Muscle of leg (tissue), 11 donors: ENCODE data around the gene PEX11A. TPM values are rescaled to one million over a fixed set of nuclear protein-coding genes. Genes with fewer than 3 reads are reported as not detected.

Experiments used
- DNase-seq: peaks from one replicate; pipeline ENCODE4 v3.0.0; 2013
- H3K27ac ChIP-seq: one replicate; pipeline ENCODE4 v1.5.1; 2013; ENCODE audit warnings: mild to moderate bottlenecking, low read length, control low read depth
- H3K27me3 ChIP-seq: one replicate; pipeline ENCODE4 v1.6.1; 2013; ENCODE audit warnings: low read length; ENCODE audit not compliant: control insufficient read depth, insufficient read depth
- H3K36me3 ChIP-seq: one replicate; pipeline ENCODE4 v1.6.1; 2013; ENCODE audit warnings: low read length; ENCODE audit not compliant: control insufficient read depth, insufficient read depth
- H3K4me1 ChIP-seq: one replicate; pipeline ENCODE4 v1.6.1; 2013; ENCODE audit warnings: low read length; ENCODE audit not compliant: control insufficient read depth, insufficient read depth
- H3K4me3 ChIP-seq: one replicate; pipeline ENCODE4 v1.5.1; 2013; ENCODE audit warnings: low read length, control low read depth
- H3K9me3 ChIP-seq: replicated peaks from 2 replicates; pipeline ENCODE4 v1.6.1; 2013; ENCODE audit warnings: low read depth, low read length; ENCODE audit not compliant: control insufficient read depth
- WGBS: methylation state at CpG from one replicate; pipeline ENCODE4 v1.1.5; 2013; ENCODE audit warnings: missing lambda C conversion rate; ENCODE audit not compliant: insufficient coverage; 5-methylcytosine and 5-hydroxymethylcytosine counted together
- polyA plus RNA-seq, 8 donors: library from polyadenylated mRNA; unstranded; fragments of 120-200 nt; gene quantifications; one replicate each; pipeline versions ENCODE4 v1.2.1 to v1.2.3, GENCODE V29; 2013; ENCODE audit warnings: inconsistent platforms in 1 of 8, low replicate concordance in 1 of 8; ENCODE audit not compliant: insufficient read length in 8 of 8, insufficient read depth in 1 of 8
- total RNA-seq: library from RNA; stranded (reverse); fragments of 120-200 nt; gene quantifications from one replicate; pipeline ENCODE4 v1.2.4, GENCODE V29; 2013

Gene PEX11A
- total and polyA plus RNA-seq, 9 donors = 4.7 to 7.1 (median 5.5) TPM

GRCh38 chr15:89631902-89632264, 58.7 kb downstream of the PEX11A start:
- no peaks in the 10 kb centered on the region for H3K4me1 ChIP-seq
- no peak overlapping the region for H3K4me3 ChIP-seq
- peaks cover 2% of the 10 kb centered on the region for H3K9me3 ChIP-seq
- H3K27me3 ChIP-seq = no peaks in the 10 kb centered on the region
- H3K36me3 ChIP-seq = peaks cover 67% of the 10 kb centered on the region
- WGBS = 88% methylated on average over 9 of the region's 10 CpGs
- H3K27ac ChIP-seq = no peak overlapping the region
- no peak for DNase-seq

Other genes starting within 250 kb of the PEX11A start
- gene RHCG, start 194.2 kb downstream of the PEX11A start, total RNA-seq = not detected
- gene RHCG, start 194.2 kb downstream of the PEX11A start, polyA plus RNA-seq = under 1 TPM in 2 of 8 donors, not detected in 6; 0.18 to 0.93 TPM
- gene TICRR, start 115.3 kb downstream of the PEX11A start, total RNA-seq = 2.2 TPM
- 1 to 10 TPM; 3.5 to 7.1 (median 5.4) TPM for gene TICRR, start 115.3 kb downstream of the PEX11A start, polyA plus RNA-seq
- 5.0 TPM for gene KIF7, start 35.3 kb downstream of the PEX11A start, total RNA-seq
- 1 to 10 TPM; 6.0 to 9.1 (median 7.2) TPM for gene KIF7, start 35.3 kb downstream of the PEX11A start, polyA plus RNA-seq
- gene PLIN1, start 11.4 kb downstream of the PEX11A start, total RNA-seq = 0.13 TPM
- gene PLIN1, start 11.4 kb downstream of the PEX11A start, polyA plus RNA-seq = under 1 TPM; 0.11 to 0.44 (median 0.30) TPM
- 0.04 TPM for gene WDR93, start 57 bp upstream of the PEX11A start, total RNA-seq
- under 1 TPM in 7 of 8 donors, not detected in 1; 0.08 to 0.32 (median 0.18) TPM for gene WDR93, start 57 bp upstream of the PEX11A start, polyA plus RNA-seq
- 0.75 TPM for gene MESP1, start 60.5 kb upstream of the PEX11A start, total RNA-seq
- under 1 TPM; 0.13 to 0.86 (median 0.61) TPM for gene MESP1, start 60.5 kb upstream of the PEX11A start, polyA plus RNA-seq
- gene MESP2, start 85.6 kb upstream of the PEX11A start, total RNA-seq = 0.49 TPM
- under 1 TPM; 0.11 to 0.89 (median 0.39) TPM for gene MESP2, start 85.6 kb upstream of the PEX11A start, polyA plus RNA-seq
- 6.7 TPM for gene ANPEP, start 124.1 kb upstream of the PEX11A start, total RNA-seq
- gene ANPEP, start 124.1 kb upstream of the PEX11A start, polyA plus RNA-seq = 10 to 100 TPM in 3 of 8 donors, 1 to 10 TPM in 5; 4.3 to 57.8 (median 7.9) TPM
- 35.2 TPM for gene AP3S2, start 203.2 kb upstream of the PEX11A start, total RNA-seq
- gene AP3S2, start 203.2 kb upstream of the PEX11A start, polyA plus RNA-seq = 10 to 100 TPM; 23.7 to 32.0 (median 26.1) TPM
- 10.1 TPM for gene ARPIN, start 222.2 kb upstream of the PEX11A start, total RNA-seq
- gene ARPIN, start 222.2 kb upstream of the PEX11A start, polyA plus RNA-seq = 10 to 100 TPM; 12.0 to 21.3 (median 17.2) TPM